K562 (cell line): ENCODE data around the gene CAPN12. TPM values are rescaled to one million over a fixed set of nuclear protein-coding genes. Genes with fewer than 3 reads are reported as not detected.

ENCODE experiments used
- CCNT2 ChIP-seq: IDR thresholded peaks from 2 replicates; pipeline ENCODE4 v1.6.1; 2011; ENCODE audit warnings: borderline replicate concordance, low read depth, mild to moderate bottlenecking, moderate library complexity, mixed read lengths, low read length; ENCODE audit not compliant: insufficient read length; ENCODE audit errors: extremely low read depth
- CREB1 ChIP-seq, 2 experiments: sonication (generic) in 1 of 2; formaldehyde crosslinking in 1 of 2; IDR thresholded peaks; 2 replicates each; pipeline versions ENCODE4 v1.6.1 to v1.8.0; 2012 to 2022; ENCODE audit warnings: inconsistent platforms in 1 of 2, mild to moderate bottlenecking in 1 of 2, missing genetic modification reagents in 1 of 2, moderate library complexity in 1 of 2
- ELF1 ChIP-seq: fragments of 200-800 bp; sonication (Bioruptor generic); IDR thresholded peaks from 2 replicates; pipeline ENCODE4 v1.6.1; 2016; ENCODE audit warnings: missing genetic modification characterization, missing compliant biosample characterization
- HMG20A ChIP-seq: fragments of 450-650 bp; formaldehyde crosslinking; conservative IDR thresholded peaks from 2 replicates; pipeline ENCODE4 v1.4.0; 2020; ENCODE audit warnings: mild to moderate bottlenecking, mixed read lengths
- KAT8 ChIP-seq: fragments of 450-650 bp; IDR thresholded peaks from 2 replicates; pipeline ENCODE4 v1.6.1; 2016; ENCODE audit warnings: low read depth, mild to moderate bottlenecking
- KLF13 ChIP-seq: fragments of 450-650 bp; IDR thresholded peaks from 2 replicates; pipeline ENCODE4 v1.6.1; 2016; ENCODE audit warnings: missing genetic modification characterization, low read depth, mild to moderate bottlenecking, missing compliant biosample characterization, moderate library complexity, borderline replicate concordance
- MED1 ChIP-seq: sonication (generic); formaldehyde crosslinking; IDR thresholded peaks from 2 replicates; pipeline ENCODE4 v1.8.1; 2023; ENCODE audit warnings: missing genetic modification reagents, borderline replicate concordance
- NFXL1 ChIP-seq: fragments of 450-650 bp; formaldehyde crosslinking; IDR thresholded peaks from 2 replicates; pipeline ENCODE4 v1.4.0; 2021; ENCODE audit warnings: mild to moderate bottlenecking
- NR3C1 ChIP-seq: sonication (generic); formaldehyde crosslinking; IDR thresholded peaks from 2 replicates; pipeline ENCODE4 v1.8.1; 2022; ENCODE audit warnings: missing genetic modification reagents
- POLR2A ChIP-seq: fragments of 450-650 bp; conservative IDR thresholded peaks from 2 replicates; pipeline ENCODE4 v1.6.1; 2016
- TCF7 ChIP-seq: sonication (generic); IDR thresholded peaks from 2 replicates; pipeline ENCODE4 v1.6.1; 2016; ENCODE audit warnings: antibody characterized with exemption, borderline replicate concordance
- TEAD1 ChIP-seq, 2 experiments: fragments of 450-650 bp in 1 of 2; sonication (generic) in 1 of 2; formaldehyde crosslinking; IDR thresholded peaks; 2 replicates each; pipeline versions ENCODE4 v1.4.0 to v1.8.0; 2020 to 2022; ENCODE audit warnings: mild to moderate bottlenecking in 2 of 2, missing genetic modification reagents in 1 of 2
- ZFP30 ChIP-seq: fragments of 250-450 bp; sonication (Bioruptor Pico); IDR thresholded peaks from 2 replicates; pipeline ENCODE4 v1.8.0; 2022; ENCODE audit warnings: moderate library complexity, mild to moderate bottlenecking, inconsistent platforms, borderline replicate concordance
- polyA plus RNA-seq, 8 experiments: library from polyadenylated mRNA; depleted of rRNA in 4 of 8; stranded (reverse) in 5 of 8; unstranded in 3 of 8; fragments of >200 nt; fragmentation: Nextera tagmentation in 2 of 8; fragmentation: Illumina TruSeq in 1 of 8; extraction: Ambion mirVana in 2 of 8; extraction: Trizol in 1 of 8; gene quantifications; 2 replicates each; pipeline versions ENCODE4 v1.2.1 to v1.2.3, GENCODE V29; 2011 to 2014; ENCODE audit warnings: inconsistent platforms in 1 of 8, missing spikeins in 1 of 8
- total RNA-seq, 7 experiments: library from RNA; depleted of rRNA in 6 of 7; stranded (reverse); fragments of >200 nt in 6 of 7; fragmentation: Illumina TruSeq in 2 of 7; extraction: Trizol in 2 of 7; gene quantifications; 2 replicates each; pipeline versions ENCODE4 v1.2.1 to v1.2.3, GENCODE V29; 2011 to 2021; ENCODE audit warnings: low replicate concordance in 1 of 7
- TF ChIP-seq, protein P1 (sequence below): fragments of 450-650 bp; formaldehyde crosslinking; IDR thresholded peaks from 2 replicates; pipeline ENCODE4 v1.4.0; 2020; ENCODE audit warnings: mild to moderate bottlenecking, moderate library complexity
- TF ChIP-seq, protein P2 (sequence below): fragments of 250-450 bp; sonication (Bioruptor Pico); IDR thresholded peaks from 2 replicates; pipeline ENCODE4 v1.8.0; 2022; ENCODE audit warnings: inconsistent platforms
- TF ChIP-seq, protein P3 (sequence below), 2 experiments: fragments of 450-650 bp; formaldehyde crosslinking in 1 of 2; IDR thresholded peaks; 2 replicates each; pipeline versions ENCODE4 v1.4.0 to v1.6.1; 2014 to 2020; ENCODE audit warnings: mild to moderate bottlenecking in 2 of 2, borderline replicate concordance in 1 of 2, low read depth in 1 of 2

The CAPN12 gene
- total and polyA plus RNA-seq, 9 of the 15 experiments (the other 6 are each of a cell fraction or from before 2014, with no cell fraction given), result 0.83 to 7.0 (median 1.6) TPM

DNA sequence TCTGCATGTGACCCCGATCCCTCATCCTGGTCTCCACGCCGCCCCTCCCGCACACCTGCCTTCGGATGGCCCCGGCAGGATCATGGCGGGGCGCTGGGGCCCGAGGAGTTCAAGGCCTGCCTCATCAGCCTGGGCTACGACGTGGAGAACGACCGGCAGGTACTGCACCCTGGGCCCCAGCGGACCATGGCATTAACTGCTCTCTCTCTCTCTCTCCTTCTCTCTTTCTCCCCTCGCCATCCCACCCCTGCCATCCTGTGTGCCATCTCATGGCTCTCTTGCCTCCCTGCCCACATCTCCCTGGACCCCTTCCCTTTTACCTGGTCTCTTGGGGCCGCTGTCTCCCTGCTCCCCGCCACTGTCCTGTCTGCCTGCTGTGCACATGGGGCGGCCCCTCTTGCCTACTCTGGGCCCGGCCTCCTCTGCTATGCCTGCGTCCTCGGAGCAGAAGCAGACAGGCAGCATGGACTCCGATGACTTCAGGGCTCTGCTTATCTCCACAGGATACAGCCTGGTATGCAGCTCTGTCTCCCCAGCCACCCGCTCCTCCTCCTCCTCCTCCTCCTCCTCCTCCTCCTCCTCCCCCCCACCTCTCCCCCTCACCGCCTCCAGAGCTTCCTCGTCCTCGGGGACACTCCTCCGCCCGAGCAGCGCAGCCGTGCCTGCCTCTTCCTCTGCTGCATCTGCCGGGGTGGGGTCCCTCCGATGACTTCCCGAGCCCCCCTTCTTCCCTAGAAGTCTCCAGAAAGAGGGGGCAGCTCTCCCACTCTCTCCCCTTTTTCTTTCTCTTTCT lies 16.2 kb downstream of the CAPN12 start (continued):
- TF ChIP-seq ZFP30 (CRISPR knock-in tag) (no peak), CREB1 (IDR thresholded peaks at IDR 0.05) (no peak), CREB1 (CRISPR knock-in tag; IDR thresholded peaks at IDR 0.05) (0 out of 2 replicates have a peak, but pooled peaks have one; percentile 30), HMG20A (no peak), TCF7 (no peak), KAT8 (no peak), NFXL1 (CRISPR knock-in tag) (no peak), MED1 (CRISPR knock-in tag) (no peak), KLF13 (tag) (no peak), ELF1 (tag) (no peak), TEAD1 (CRISPR knock-in tag; IDR thresholded peaks at IDR 0.05) (peak; percentile 87 to 98; a peak in 3 of 4 replicates), POLR2A (0 out of 2 replicates have a peak, but pooled peaks have one; percentile 33), CCNT2 (no peak), NR3C1 (CRISPR knock-in tag) (no peak)
- TF ChIP-seq, protein P1, sequence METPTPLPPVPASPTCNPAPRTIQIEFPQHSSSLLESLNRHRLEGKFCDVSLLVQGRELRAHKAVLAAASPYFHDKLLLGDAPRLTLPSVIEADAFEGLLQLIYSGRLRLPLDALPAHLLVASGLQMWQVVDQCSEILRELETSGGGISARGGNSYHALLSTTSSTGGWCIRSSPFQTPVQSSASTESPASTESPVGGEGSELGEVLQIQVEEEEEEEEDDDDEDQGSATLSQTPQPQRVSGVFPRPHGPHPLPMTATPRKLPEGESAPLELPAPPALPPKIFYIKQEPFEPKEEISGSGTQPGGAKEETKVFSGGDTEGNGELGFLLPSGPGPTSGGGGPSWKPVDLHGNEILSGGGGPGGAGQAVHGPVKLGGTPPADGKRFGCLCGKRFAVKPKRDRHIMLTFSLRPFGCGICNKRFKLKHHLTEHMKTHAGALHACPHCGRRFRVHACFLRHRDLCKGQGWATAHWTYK (CRISPR knock-in tag), result peak; percentile 26; the same call in 1 of the 2 replicates
- TF ChIP-seq, protein P2, sequence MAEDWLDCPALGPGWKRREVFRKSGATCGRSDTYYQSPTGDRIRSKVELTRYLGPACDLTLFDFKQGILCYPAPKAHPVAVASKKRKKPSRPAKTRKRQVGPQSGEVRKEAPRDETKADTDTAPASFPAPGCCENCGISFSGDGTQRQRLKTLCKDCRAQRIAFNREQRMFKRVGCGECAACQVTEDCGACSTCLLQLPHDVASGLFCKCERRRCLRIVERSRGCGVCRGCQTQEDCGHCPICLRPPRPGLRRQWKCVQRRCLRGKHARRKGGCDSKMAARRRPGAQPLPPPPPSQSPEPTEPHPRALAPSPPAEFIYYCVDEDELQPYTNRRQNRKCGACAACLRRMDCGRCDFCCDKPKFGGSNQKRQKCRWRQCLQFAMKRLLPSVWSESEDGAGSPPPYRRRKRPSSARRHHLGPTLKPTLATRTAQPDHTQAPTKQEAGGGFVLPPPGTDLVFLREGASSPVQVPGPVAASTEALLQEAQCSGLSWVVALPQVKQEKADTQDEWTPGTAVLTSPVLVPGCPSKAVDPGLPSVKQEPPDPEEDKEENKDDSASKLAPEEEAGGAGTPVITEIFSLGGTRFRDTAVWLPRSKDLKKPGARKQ (CRISPR knock-in tag), result no peak
- TF ChIP-seq, protein P3, sequence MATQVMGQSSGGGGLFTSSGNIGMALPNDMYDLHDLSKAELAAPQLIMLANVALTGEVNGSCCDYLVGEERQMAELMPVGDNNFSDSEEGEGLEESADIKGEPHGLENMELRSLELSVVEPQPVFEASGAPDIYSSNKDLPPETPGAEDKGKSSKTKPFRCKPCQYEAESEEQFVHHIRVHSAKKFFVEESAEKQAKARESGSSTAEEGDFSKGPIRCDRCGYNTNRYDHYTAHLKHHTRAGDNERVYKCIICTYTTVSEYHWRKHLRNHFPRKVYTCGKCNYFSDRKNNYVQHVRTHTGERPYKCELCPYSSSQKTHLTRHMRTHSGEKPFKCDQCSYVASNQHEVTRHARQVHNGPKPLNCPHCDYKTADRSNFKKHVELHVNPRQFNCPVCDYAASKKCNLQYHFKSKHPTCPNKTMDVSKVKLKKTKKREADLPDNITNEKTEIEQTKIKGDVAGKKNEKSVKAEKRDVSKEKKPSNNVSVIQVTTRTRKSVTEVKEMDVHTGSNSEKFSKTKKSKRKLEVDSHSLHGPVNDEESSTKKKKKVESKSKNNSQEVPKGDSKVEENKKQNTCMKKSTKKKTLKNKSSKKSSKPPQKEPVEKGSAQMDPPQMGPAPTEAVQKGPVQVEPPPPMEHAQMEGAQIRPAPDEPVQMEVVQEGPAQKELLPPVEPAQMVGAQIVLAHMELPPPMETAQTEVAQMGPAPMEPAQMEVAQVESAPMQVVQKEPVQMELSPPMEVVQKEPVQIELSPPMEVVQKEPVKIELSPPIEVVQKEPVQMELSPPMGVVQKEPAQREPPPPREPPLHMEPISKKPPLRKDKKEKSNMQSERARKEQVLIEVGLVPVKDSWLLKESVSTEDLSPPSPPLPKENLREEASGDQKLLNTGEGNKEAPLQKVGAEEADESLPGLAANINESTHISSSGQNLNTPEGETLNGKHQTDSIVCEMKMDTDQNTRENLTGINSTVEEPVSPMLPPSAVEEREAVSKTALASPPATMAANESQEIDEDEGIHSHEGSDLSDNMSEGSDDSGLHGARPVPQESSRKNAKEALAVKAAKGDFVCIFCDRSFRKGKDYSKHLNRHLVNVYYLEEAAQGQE (IDR thresholded peaks at IDR 0.05; ENCODE audit: borderline replicate concordance), result no peak
- TF ChIP-seq, protein P3 (CRISPR knock-in tag; IDR thresholded peaks at IDR 0.05; ENCODE audit: low read depth), result no peak
